ENCODE data around the gene RAPGEF6. TPM values are rescaled to one million over a fixed set of nuclear protein-coding genes. Genes with fewer than 3 reads are reported as not detected.

Gene RAPGEF6
- total and polyA plus RNA-seq, 9 of the 15 experiments (the other 6 are each of a cell fraction or from before 2014, with no cell fraction given), result 2.7 to 23.4 (median 12.7) TPM

DNA sequence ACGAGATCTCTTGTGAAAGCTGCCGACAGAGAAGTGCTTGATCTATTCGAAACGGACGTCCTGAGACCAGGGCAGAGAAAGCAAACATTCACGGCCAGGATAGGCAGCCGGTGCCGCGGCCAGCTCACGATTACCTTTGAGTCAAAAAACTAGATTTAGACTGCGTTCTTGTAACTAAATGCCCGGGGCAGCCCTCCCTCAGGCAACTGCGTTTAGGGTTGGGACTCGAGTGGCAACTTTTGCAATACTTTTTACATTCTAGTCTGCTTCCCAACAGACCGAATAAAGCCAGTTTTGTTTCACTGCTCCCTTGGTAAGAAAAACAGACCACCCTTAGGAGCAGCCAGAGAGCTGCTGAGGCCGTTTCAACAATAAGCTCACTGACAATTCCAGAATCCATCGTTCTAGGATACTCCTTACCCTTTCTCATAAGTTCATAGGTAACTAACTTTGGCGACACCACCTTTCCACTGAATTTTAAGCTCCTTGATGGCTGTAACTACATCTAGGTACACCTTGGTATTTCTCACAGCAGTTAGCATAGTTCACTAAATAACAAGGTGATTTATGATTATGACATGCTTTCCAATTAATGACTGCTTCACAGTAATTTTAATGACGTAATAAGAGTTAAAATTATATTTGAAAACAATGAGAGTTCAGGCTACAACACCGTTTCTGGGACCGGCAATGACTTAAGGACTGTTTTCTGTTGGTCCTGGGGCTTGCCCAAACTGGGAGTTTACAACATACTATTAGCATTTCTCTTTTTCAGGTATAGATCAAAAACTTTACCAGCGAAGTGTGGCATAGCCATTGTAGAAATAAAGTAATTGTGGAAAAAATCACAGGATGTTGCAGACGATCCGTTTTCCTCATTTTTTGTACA lies 899 bp upstream of the RAPGEF6 start (continued):
- TF ChIP-seq CEBPG (CRISPR knock-in tag; IDR thresholded peaks at IDR 0.05) (no peak), CEBPG (tag; conservative IDR thresholded peaks at IDR 0.05 in 1 of 2, IDR thresholded peaks at IDR 0.05 in 1 of 2) (peak; percentile 51 to 52; a peak in 3 of 4 replicates), SP1 (CRISPR knock-in tag; IDR thresholded peaks at IDR 0.05) (no peak), ZNF609 (CRISPR knock-in tag; IDR thresholded peaks at IDR 0.05; ENCODE audit: borderline replicate concordance) (0 out of 2 replicates have a peak, but pooled peaks have one; percentile 7), ZNF316 (IDR thresholded peaks at IDR 0.05) (no peak), ARNT (IDR thresholded peaks at IDR 0.05) (peak in 1 of 2 experiments; percentile 11; a peak in 3 of 4 replicates), DIDO1 (tag; IDR thresholded peaks at IDR 0.05; ENCODE audit: low read depth) (no peak), KLF6 (CRISPR knock-in tag; IDR thresholded peaks at IDR 0.05; ENCODE audit: borderline replicate concordance) (no peak), KDM5B (IDR thresholded peaks at IDR 0.05; ENCODE audit: insufficient replicate concordance, low read depth, low read length) (peak; percentile 49), LEF1 (IDR thresholded peaks at IDR 0.05) (no peak), ZNF551 (CRISPR knock-in tag; IDR thresholded peaks at IDR 0.05) (no peak; the same call in 1 of the 2 replicates), BDP1 (IDR thresholded peaks at IDR 0.05; ENCODE audit: insufficient read depth, insufficient read length) (no peak)
- TF ChIP-seq, protein P1, sequence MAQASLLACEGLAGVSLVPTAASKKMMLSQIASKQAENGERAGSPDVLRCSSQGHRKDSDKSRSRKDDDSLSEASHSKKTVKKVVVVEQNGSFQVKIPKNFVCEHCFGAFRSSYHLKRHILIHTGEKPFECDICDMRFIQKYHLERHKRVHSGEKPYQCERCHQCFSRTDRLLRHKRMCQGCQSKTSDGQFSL (CRISPR knock-in tag; IDR thresholded peaks at IDR 0.05), result no peak
- TF ChIP-seq, protein P1 (tag; IDR thresholded peaks at IDR 0.05), result no peak
- TF ChIP-seq, protein P2, sequence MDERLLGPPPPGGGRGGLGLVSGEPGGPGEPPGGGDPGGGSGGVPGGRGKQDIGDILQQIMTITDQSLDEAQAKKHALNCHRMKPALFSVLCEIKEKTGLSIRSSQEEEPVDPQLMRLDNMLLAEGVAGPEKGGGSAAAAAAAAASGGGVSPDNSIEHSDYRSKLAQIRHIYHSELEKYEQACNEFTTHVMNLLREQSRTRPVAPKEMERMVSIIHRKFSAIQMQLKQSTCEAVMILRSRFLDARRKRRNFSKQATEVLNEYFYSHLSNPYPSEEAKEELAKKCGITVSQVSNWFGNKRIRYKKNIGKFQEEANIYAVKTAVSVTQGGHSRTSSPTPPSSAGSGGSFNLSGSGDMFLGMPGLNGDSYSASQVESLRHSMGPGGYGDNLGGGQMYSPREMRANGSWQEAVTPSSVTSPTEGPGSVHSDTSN (CRISPR knock-in tag; IDR thresholded peaks at IDR 0.05; ENCODE audit: low read depth), result no peak
- TF ChIP-seq, protein P2 (tag; conservative IDR thresholded peaks at IDR 0.05; ENCODE audit: low read depth), result peak; percentile 44
- TF ChIP-seq, protein P3, sequence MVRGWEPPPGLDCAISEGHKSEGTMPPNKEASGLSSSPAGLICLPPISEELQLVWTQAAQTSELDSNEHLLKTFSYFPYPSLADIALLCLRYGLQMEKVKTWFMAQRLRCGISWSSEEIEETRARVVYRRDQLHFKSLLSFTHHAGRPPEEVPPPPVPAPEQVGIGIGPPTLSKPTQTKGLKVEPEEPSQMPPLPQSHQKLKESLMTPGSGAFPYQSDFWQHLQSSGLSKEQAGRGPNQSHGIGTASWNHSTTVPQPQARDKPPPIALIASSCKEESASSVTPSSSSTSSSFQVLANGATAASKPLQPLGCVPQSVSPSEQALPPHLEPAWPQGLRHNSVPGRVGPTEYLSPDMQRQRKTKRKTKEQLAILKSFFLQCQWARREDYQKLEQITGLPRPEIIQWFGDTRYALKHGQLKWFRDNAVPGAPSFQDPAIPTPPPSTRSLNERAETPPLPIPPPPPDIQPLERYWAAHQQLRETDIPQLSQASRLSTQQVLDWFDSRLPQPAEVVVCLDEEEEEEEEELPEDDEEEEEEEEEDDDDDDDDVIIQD (CRISPR knock-in tag; IDR thresholded peaks at IDR 0.05), result no peak

All from K562 (cell line).